Lower leg skin (tissue), 4 donors: ENCODE results near the gene CPNE8. TPM values are rescaled to one million over a fixed set of nuclear protein-coding genes. Genes with fewer than 3 reads are reported as not detected.

Source experiments
- DNase-seq, 2 donors: peaks; one replicate each; pipeline ENCODE4 v3.0.0-alpha.2; 2019; ENCODE audit warnings: low spot score in 2 of 2
- H3K4me3 ChIP-seq: fragments of 200-600 bp; sonication (generic); 2 replicates; pipeline ENCODE4 v1.5.1; 2017; ENCODE audit warnings: mild to moderate bottlenecking, low read depth; ENCODE audit not compliant: poor library complexity, severe bottlenecking
- POLR2A ChIP-seq, 2 donors: fragments of 450-650 bp; IDR thresholded peaks; one replicate each; pipeline ENCODE4 v1.6.1; 2016 to 2017; ENCODE audit warnings: antibody characterized with exemption in 2 of 2, mild to moderate bottlenecking in 1 of 2, moderate library complexity in 1 of 2
- WGBS, 2 donors: methylation state at CpG; one replicate each; pipeline ENCODE4 v1.1.5; 2018; 5-methylcytosine and 5-hydroxymethylcytosine counted together
- intact Hi-C: fragments of 100-400 bp; cut with DNase I; formaldehyde crosslinking; loops from one replicate; pipeline ENCODE4 v1.15.0; 2023; ENCODE audit warnings: low total_unique reads
- total RNA-seq, 4 donors: library from RNA; depleted of rRNA; stranded (reverse); fragments of >200 nt; gene quantifications; one replicate each; pipeline ENCODE4 v1.1.0, GENCODE V29; 2016
- TF ChIP-seq, protein P1 (sequence below), 3 donors: fragments of 450-650 bp; IDR thresholded peaks; one replicate each; pipeline ENCODE4 v1.5.1; 2016; ENCODE audit warnings: antibody characterized with exemption in 3 of 3, mild to moderate bottlenecking in 3 of 3, moderate library complexity in 2 of 3

Gene CPNE8
- total RNA-seq, 4 donors from 2014 or later: 8.0 to 20.2 (median 9.1) TPM

DNA sequence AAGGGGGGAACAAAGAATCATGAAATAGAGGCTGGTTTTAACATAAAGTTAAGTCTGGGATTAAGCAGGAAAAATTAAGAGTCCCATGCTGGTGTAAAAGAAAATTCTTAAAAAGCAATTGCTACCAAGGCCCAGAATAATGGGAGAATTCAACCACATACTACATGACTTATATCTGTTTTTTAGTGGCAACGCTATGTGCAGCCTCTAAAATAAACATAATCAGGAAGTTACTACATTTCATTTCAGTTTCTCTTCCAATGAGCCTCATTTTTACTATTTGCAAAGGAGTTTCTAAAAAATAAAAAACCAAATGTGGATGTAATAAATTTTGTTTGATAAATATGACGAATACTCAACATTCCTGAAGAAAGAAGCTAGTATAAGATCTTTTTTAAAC, 58.1 kb downstream of the CPNE8 start:
- WGBS, 2 donors: 72 to 73% methylated on average over 2 of the region's 2 CpGs
- TF ChIP-seq, protein P1, sequence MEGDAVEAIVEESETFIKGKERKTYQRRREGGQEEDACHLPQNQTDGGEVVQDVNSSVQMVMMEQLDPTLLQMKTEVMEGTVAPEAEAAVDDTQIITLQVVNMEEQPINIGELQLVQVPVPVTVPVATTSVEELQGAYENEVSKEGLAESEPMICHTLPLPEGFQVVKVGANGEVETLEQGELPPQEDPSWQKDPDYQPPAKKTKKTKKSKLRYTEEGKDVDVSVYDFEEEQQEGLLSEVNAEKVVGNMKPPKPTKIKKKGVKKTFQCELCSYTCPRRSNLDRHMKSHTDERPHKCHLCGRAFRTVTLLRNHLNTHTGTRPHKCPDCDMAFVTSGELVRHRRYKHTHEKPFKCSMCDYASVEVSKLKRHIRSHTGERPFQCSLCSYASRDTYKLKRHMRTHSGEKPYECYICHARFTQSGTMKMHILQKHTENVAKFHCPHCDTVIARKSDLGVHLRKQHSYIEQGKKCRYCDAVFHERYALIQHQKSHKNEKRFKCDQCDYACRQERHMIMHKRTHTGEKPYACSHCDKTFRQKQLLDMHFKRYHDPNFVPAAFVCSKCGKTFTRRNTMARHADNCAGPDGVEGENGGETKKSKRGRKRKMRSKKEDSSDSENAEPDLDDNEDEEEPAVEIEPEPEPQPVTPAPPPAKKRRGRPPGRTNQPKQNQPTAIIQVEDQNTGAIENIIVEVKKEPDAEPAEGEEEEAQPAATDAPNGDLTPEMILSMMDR (IDR thresholded peaks at IDR 0.05): no peak
- TF ChIP-seq POLR2A (IDR thresholded peaks at IDR 0.05): no peak
- no peak overlapping the region for H3K4me3 ChIP-seq
- DNase-seq: no peak
- intact Hi-C loops: no loop called here

DNA sequence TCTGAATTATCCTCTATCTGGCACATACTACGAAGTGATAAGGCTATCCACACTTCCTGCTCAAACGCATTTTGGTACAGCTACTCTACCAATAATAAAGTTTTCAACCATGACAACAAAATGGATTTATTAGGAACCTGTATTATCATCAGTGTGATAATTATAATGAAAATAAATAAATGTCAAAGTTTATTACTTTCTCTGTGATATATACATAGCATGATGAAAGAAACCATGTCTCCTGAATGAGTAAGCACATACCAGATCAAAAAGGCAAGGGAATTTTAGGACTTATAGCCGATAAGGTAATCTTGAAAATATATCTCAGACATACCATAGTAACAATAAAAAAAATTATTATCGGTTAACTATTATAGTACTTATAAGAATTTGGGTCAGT, 61.1 kb downstream of the CPNE8 start:
- WGBS, 2 donors: 89 to 90% methylated on average over 4 of the region's 4 CpGs
- no peak for TF ChIP-seq POLR2A (IDR thresholded peaks at IDR 0.05)
- TF ChIP-seq, protein P1 (IDR thresholded peaks at IDR 0.05): no peak
- H3K4me3 ChIP-seq: no peak overlapping the region
- DNase-seq: no peak
- intact Hi-C loops: no loop called here

DNA sequence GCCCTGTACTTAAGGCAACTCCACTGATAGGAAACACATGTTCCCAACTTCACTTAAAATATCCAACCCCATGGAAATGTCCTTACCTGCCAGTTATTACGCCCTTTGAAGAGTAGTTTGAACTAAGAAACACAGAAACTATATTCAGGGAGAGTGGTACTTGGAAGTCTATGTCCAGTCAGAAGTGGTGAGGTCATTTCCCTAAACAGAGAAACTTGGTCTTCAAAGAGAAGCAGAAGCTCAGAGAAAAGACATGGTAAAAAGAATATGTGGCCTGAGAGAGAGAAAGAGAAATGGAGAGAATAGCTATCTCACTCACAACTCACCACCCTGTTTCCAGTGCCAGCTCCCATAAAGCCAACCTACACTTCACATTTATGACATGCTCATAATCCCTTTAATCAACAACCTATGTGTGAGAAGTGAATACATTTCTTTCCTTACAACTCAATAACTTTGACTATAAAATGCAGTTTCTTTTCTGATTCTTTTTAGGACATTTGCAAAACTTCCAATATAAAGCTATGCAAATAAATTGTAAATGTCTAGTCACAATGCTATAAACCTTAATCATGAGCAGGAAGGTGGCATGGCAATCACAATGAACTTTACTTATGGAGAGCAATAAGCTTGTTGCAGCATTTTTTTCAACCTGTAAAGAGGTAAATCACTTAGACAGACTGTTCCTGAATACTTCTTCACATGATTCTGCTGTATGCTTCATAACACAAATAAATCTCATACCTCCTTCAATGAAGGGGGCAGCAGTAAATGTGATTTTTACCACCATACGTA, 67.1 kb downstream of the CPNE8 start:
- WGBS, 2 donors: 88 to 94% methylated on average over 2 of the region's 2 CpGs
- H3K4me3 ChIP-seq: no peak overlapping the region
- no peak for DNase-seq
- intact Hi-C loops: no loop called here
- no peak for TF ChIP-seq POLR2A (IDR thresholded peaks at IDR 0.05)
- TF ChIP-seq, protein P1 (IDR thresholded peaks at IDR 0.05): no peak

DNA sequence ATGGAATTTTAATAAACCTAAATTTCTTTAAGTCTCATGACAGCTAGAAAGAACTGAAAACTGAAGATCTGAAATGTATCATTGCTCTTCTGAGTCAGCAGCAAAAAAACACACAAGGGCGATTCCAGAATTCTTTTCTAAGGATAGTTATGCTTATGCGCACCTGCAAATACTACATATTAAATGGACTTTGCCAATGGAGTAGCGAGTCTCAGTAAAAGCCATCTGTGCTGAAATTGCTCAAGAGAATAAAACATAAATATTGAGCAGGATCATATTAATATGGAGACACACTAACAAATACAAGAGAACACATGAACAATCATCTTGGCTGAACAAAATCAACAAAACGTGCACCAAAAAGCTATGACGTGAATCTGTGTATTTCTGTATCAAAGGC, 73.7 kb downstream of the CPNE8 start:
- intact Hi-C loops: no loop called here
- TF ChIP-seq POLR2A (IDR thresholded peaks at IDR 0.05): no peak
- TF ChIP-seq, protein P1 (IDR thresholded peaks at IDR 0.05): no peak
- WGBS, 2 donors: 93 to 95% methylated on average over 5 of the region's 5 CpGs
- H3K4me3 ChIP-seq: no peak overlapping the region
- DNase-seq: no peak

DNA sequence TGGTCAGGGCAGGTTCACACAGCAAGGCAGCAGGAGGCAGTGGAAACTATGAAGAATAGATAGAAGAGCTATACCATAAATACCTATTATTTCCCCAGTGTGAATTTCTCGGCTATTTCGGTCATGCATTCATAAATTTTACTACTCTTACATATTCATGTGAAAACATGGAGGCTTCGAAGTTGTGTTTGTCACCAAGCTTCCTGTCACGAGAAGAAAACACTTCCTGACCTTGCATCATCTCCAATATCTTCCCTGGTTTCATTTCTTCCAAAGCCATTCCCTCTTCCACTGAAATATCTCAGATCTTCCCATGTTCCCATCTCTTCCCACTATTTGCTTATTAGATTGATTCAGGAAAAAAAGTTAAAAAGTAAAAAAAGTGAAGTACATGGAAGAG, 80.4 kb downstream of the CPNE8 start:
- 87% methylated on average over 4 of the region's 4 CpGs for WGBS, 2 donors
- no peak for DNase-seq
- intact Hi-C loops: no loop called here
- TF ChIP-seq, protein P1 (IDR thresholded peaks at IDR 0.05): no peak
- no peak for TF ChIP-seq POLR2A (IDR thresholded peaks at IDR 0.05)
- H3K4me3 ChIP-seq: no peak overlapping the region

DNA sequence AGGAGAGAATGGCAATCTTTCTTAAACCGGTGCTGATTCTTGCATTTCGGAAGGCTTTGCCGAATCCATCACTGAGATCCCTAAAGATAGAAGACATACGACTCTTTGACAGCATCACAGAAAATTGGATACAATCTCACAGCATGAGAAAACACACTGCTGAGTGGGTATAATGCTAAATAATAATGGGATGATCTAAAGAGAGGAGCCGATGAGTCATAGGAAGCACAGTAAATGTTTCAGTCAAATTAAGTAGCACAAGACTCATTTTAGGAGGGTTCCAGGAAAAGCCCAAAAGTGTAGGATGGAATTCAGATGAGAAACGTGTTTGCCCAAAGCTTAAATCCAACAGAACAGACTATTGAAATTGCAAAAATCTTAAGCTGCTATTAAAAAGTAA, 81.7 kb downstream of the CPNE8 start:
- WGBS, 2 donors: 74 to 84% methylated on average over 6 of the region's 6 CpGs
- DNase-seq: no peak

More for the DNA sequence above, 81.7 kb downstream of the CPNE8 start:
- TF ChIP-seq, protein P1 (IDR thresholded peaks at IDR 0.05): no peak
- intact Hi-C loops: no loop called here
- H3K4me3 ChIP-seq: no peak overlapping the region
